K562 (cell line): Measurements from ENCODE around the gene FAM83E. TPM values are rescaled to one million over a fixed set of nuclear protein-coding genes. Genes with fewer than 3 reads are reported as not detected.

Source experiments
- ARID2 ChIP-seq: fragments of 450-650 bp; IDR thresholded peaks from 2 replicates; pipeline ENCODE4 v1.6.1; 2017; ENCODE audit warnings: antibody characterized with exemption, mild to moderate bottlenecking
- CCNT2 ChIP-seq: IDR thresholded peaks from 2 replicates; pipeline ENCODE4 v1.6.1; 2011; ENCODE audit warnings: borderline replicate concordance, low read depth, mild to moderate bottlenecking, moderate library complexity, mixed read lengths, low read length; ENCODE audit not compliant: insufficient read length; ENCODE audit errors: extremely low read depth
- CREB3L1 ChIP-seq: fragments of 450-650 bp; IDR thresholded peaks from 2 replicates; pipeline ENCODE4 v1.6.1; 2014; ENCODE audit warnings: low read depth, mild to moderate bottlenecking, moderate library complexity, borderline replicate concordance
- FOXA3 ChIP-seq, 2 experiments: fragments of 450-650 bp in 1 of 2; sonication (generic) in 1 of 2; formaldehyde crosslinking; IDR thresholded peaks in 1 of 2; conservative IDR thresholded peaks in 1 of 2; 2 replicates each; pipeline versions ENCODE4 v1.4.0 to v1.8.0; 2020 to 2022; ENCODE audit warnings: mild to moderate bottlenecking in 2 of 2, missing genetic modification reagents in 1 of 2
- GTF2B ChIP-seq: IDR thresholded peaks from 2 replicates; pipeline ENCODE4 v1.6.1; 2011; ENCODE audit not compliant: insufficient read length; ENCODE audit errors: extremely low read depth
- HSF4 ChIP-seq: fragments of 250-450 bp; sonication (Bioruptor Pico); IDR thresholded peaks from 2 replicates; pipeline ENCODE4 v2.1.2; 2022; ENCODE audit warnings: mild to moderate bottlenecking, moderate library complexity, borderline replicate concordance
- L3MBTL2 ChIP-seq: fragments of 450-650 bp; IDR thresholded peaks from 2 replicates; pipeline ENCODE4 v1.6.1; 2016; ENCODE audit warnings: mild to moderate bottlenecking, moderate library complexity
- MITF ChIP-seq: IDR thresholded peaks from 2 replicates; pipeline ENCODE4 v1.6.1; 2014; ENCODE audit warnings: antibody characterized with exemption
- NELFE ChIP-seq: IDR thresholded peaks from 2 replicates; pipeline ENCODE4 v1.6.1; 2011; ENCODE audit warnings: mild to moderate bottlenecking; ENCODE audit not compliant: insufficient read depth, insufficient read length
- NFXL1 ChIP-seq: fragments of 450-650 bp; formaldehyde crosslinking; IDR thresholded peaks from 2 replicates; pipeline ENCODE4 v1.4.0; 2021; ENCODE audit warnings: mild to moderate bottlenecking
- RBM25 ChIP-seq: fragments of 200-400 bp; formaldehyde crosslinking; IDR thresholded peaks from 2 replicates; pipeline ENCODE4 v1.6.1; 2018; ENCODE audit warnings: low read length, low read depth, moderate library complexity; ENCODE audit not compliant: severe bottlenecking
- RHOXF2B ChIP-seq: fragments of 250-450 bp; sonication (Bioruptor Pico); conservative IDR thresholded peaks from 2 replicates; pipeline ENCODE4 v1.5.1; 2021
- RNF2 ChIP-seq: sonication (generic); IDR thresholded peaks from 2 replicates; pipeline ENCODE4 v1.6.1; 2016
- SAP30 ChIP-seq: fragments of 200-600 bp; sonication (generic); IDR thresholded peaks from 2 replicates; pipeline ENCODE4 v1.6.1; 2012; ENCODE audit warnings: borderline replicate concordance, low read depth, mild to moderate bottlenecking, moderate library complexity, low read length, control low read depth, inconsistent platforms; ENCODE audit not compliant: insufficient read depth, poor library complexity, severe bottlenecking
- SMARCB1 ChIP-seq: IDR thresholded peaks from 2 replicates; pipeline ENCODE4 v1.6.1; 2011; ENCODE audit warnings: improper control_type of control experiment, low read depth; ENCODE audit not compliant: insufficient read length
- TEAD4 ChIP-seq, 2 experiments: sonication (generic) in 1 of 2; formaldehyde crosslinking in 1 of 2; IDR thresholded peaks; 2 replicates each; pipeline versions ENCODE4 v1.6.1 to v1.8.0; 2012 to 2022; ENCODE audit warnings: borderline replicate concordance in 1 of 2, inconsistent platforms in 1 of 2, low read length in 1 of 2, mild to moderate bottlenecking in 1 of 2, missing genetic modification reagents in 1 of 2
- XRCC3 ChIP-seq: fragments of 450-650 bp; IDR thresholded peaks from 2 replicates; pipeline ENCODE4 v1.6.1; 2017; ENCODE audit warnings: mild to moderate bottlenecking, moderate library complexity
- ZFP91 ChIP-seq: sonication (generic); formaldehyde crosslinking; IDR thresholded peaks from 2 replicates; pipeline ENCODE4 v1.8.0; 2022; ENCODE audit warnings: mild to moderate bottlenecking, missing genetic modification reagents
- ZNF316 ChIP-seq: fragments of 450-650 bp; IDR thresholded peaks from 2 replicates; pipeline ENCODE4 v1.6.1; 2016
- ZNF384 ChIP-seq: IDR thresholded peaks from 2 replicates; pipeline ENCODE4 v1.6.1; 2012; ENCODE audit warnings: low read depth, low read length, improper control_type of control experiment
- ZNF408 ChIP-seq: fragments of 250-450 bp; sonication (Bioruptor Pico); IDR thresholded peaks from 2 replicates; pipeline ENCODE4 v1.4.0; 2020; ENCODE audit warnings: low read depth, mild to moderate bottlenecking, moderate library complexity
- ZNF445 ChIP-seq: fragments of 250-450 bp; sonication (Bioruptor Pico); IDR thresholded peaks from 2 replicates; pipeline ENCODE4 v1.4.0; 2020; ENCODE audit warnings: low read depth, mild to moderate bottlenecking, moderate library complexity
- ZSCAN29 ChIP-seq: fragments of 450-650 bp; IDR thresholded peaks from 2 replicates; pipeline ENCODE4 v1.6.1; 2017
- polyA plus RNA-seq, 8 experiments: library from polyadenylated mRNA; depleted of rRNA in 4 of 8; stranded (reverse) in 5 of 8; unstranded in 3 of 8; fragments of >200 nt; fragmentation: Nextera tagmentation in 2 of 8; fragmentation: Illumina TruSeq in 1 of 8; extraction: Ambion mirVana in 2 of 8; extraction: Trizol in 1 of 8; gene quantifications; 2 replicates each; pipeline versions ENCODE4 v1.2.1 to v1.2.3, GENCODE V29; 2011 to 2014; ENCODE audit warnings: inconsistent platforms in 1 of 8, missing spikeins in 1 of 8
- total RNA-seq, 7 experiments: library from RNA; depleted of rRNA in 6 of 7; stranded (reverse); fragments of >200 nt in 6 of 7; fragmentation: Illumina TruSeq in 2 of 7; extraction: Trizol in 2 of 7; gene quantifications; 2 replicates each; pipeline versions ENCODE4 v1.2.1 to v1.2.3, GENCODE V29; 2011 to 2021; ENCODE audit warnings: low replicate concordance in 1 of 7

Gene FAM83E
- total and polyA plus RNA-seq, 9 of the 15 experiments (the other 6 are each of a cell fraction or from before 2014, with no cell fraction given): 0.15 to 0.87 (median 0.29) TPM; not detected in 4

- no peak for TF ChIP-seq MITF
- TF ChIP-seq RBM25: no peak
- no peak for TF ChIP-seq ZFP91 (CRISPR knock-in tag)
- TF ChIP-seq RNF2: no peak
- no peak for TF ChIP-seq GTF2B
- TF ChIP-seq ZNF445: no peak
- no peak for TF ChIP-seq XRCC3
- TF ChIP-seq ZSCAN29: no peak
- no peak for TF ChIP-seq ARID2
- no peak for TF ChIP-seq SAP30
- no peak for TF ChIP-seq ZNF384
- no peak for TF ChIP-seq CCNT2
- no peak for TF ChIP-seq ZNF316
- TF ChIP-seq ZNF408: no peak
- TF ChIP-seq L3MBTL2: peak; percentile 91
- TF ChIP-seq HSF4 (CRISPR knock-in tag): 0 out of 2 replicates have a peak, but pooled peaks have one; percentile 34
- TF ChIP-seq NELFE: no peak
- TF ChIP-seq CREB3L1: 0 out of 2 replicates have a peak, but pooled peaks have one; percentile 14
- no peak for TF ChIP-seq RHOXF2B (CRISPR knock-in tag)
- TF ChIP-seq FOXA3 (CRISPR knock-in tag; conservative IDR thresholded peaks at IDR 0.05 in 1 of 2, IDR thresholded peaks at IDR 0.05 in 1 of 2): no peak
- TF ChIP-seq NFXL1: no peak
- peak; percentile 75 for TF ChIP-seq TEAD4 (IDR thresholded peaks at IDR 0.05; ENCODE audit: low read length)
- TF ChIP-seq TEAD4 (CRISPR knock-in tag; IDR thresholded peaks at IDR 0.05; ENCODE audit: borderline replicate concordance): no peak
- no peak for TF ChIP-seq SMARCB1
These were observed 18.5 kb upstream of the FAM83E start (continued) for GRCh38 chr19:48633148-48634035.
